NT2/D1 (cell line): Measurements from ENCODE around the gene SNTA1.
"Not testable (repeated sequence)": the region's sequence is repeated elsewhere in the genome, so short reads cannot be mapped to it uniquely, and the experiment has no call there.

Experiments used
- DNase-seq: peaks from one replicate; pipeline ENCODE4 v3.0.0-alpha.2; 2011; ENCODE audit warnings: low read depth, low spot score
- H3K27me3 ChIP-seq: 2 replicates; pipeline ENCODE4 v1.6.0; 2011; ENCODE audit warnings: mild to moderate bottlenecking; ENCODE audit not compliant: insufficient read length, insufficient read depth
- H3K36me3 ChIP-seq: 2 replicates; pipeline ENCODE4 v1.6.1; 2011; ENCODE audit warnings: mild to moderate bottlenecking, low read length, mixed read lengths; ENCODE audit not compliant: insufficient read depth, insufficient read length
- H3K4me1 ChIP-seq: 2 replicates; pipeline ENCODE4 v1.5.1; 2011; ENCODE audit not compliant: insufficient read depth, insufficient read length
- H3K4me3 ChIP-seq: 2 replicates; pipeline ENCODE4 v1.5.1; 2011; ENCODE audit warnings: low read depth; ENCODE audit not compliant: insufficient read length
- H3K9ac ChIP-seq: 2 replicates; pipeline ENCODE4 v1.6.0; 2011; ENCODE audit warnings: low read depth; ENCODE audit not compliant: insufficient read length
- H3K9me3 ChIP-seq: 2 replicates; pipeline ENCODE4 v1.5.1; 2011; ENCODE audit warnings: mild to moderate bottlenecking, low read length; ENCODE audit not compliant: insufficient read depth
- SUZ12 ChIP-seq: IDR thresholded peaks from 2 replicates; pipeline ENCODE4 v1.6.1; 2011; ENCODE audit not compliant: insufficient read length, insufficient read depth; ENCODE audit errors: extremely low read depth
- YY1 ChIP-seq: IDR thresholded peaks from 2 replicates; pipeline ENCODE4 v1.6.1; 2011; ENCODE audit not compliant: insufficient read length, insufficient read depth
- ZNF274 ChIP-seq: IDR thresholded peaks from 2 replicates; pipeline ENCODE4 v1.6.1; 2011; ENCODE audit warnings: mild to moderate bottlenecking, low read depth, low read length

SNTA1 gene

DNA sequence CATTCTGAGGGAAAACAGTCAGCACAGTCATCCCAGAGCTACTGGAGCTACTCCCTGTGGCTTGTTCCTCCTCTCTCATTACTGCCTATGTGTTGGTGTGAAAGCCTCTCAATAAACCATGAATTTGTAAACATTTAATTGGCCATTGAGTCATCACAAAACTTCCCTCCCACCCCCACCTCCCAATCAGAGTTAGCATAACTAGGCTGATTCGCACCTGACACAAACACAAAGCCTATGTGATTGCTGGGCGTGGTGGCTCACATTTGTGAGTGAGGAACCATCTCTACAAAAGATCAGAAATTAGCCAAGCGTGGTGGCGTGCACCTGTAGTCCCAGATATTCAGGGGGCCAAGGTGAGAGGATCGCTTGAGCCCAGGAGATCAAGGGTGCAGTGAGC, 17.1 kb upstream of the SNTA1 start:
- TF ChIP-seq ZNF274: no peak
- no peak for TF ChIP-seq SUZ12
- no peak for TF ChIP-seq YY1
- H3K9ac ChIP-seq: no peak overlapping the region
- no peak overlapping the region for H3K4me3 ChIP-seq
- peaks cover 2% of the 10 kb centered on the region for H3K4me1 ChIP-seq
- no peak for DNase-seq
- no peaks in the 10 kb centered on the region for H3K27me3 ChIP-seq
- H3K9me3 ChIP-seq: no peaks in the 10 kb centered on the region
- no peaks in the 10 kb centered on the region for H3K36me3 ChIP-seq

- no peaks in the 10 kb centered on the region for H3K36me3 ChIP-seq
- H3K9ac ChIP-seq: no peak overlapping the region
- no peaks in the 10 kb centered on the region for H3K9me3 ChIP-seq
- H3K27me3 ChIP-seq: no peaks in the 10 kb centered on the region
- no peaks in the 10 kb centered on the region for H3K4me1 ChIP-seq
- no peak for TF ChIP-seq YY1
- TF ChIP-seq SUZ12: no peak
- no peak for TF ChIP-seq ZNF274
- H3K4me3 ChIP-seq: no peak overlapping the region
- no peak for DNase-seq
Observed at GRCh38 chr20:33459599-33459998, 16.0 kb upstream of the SNTA1 start.

GRCh38 chr20:33456916-33457642, 13.5 kb upstream of the SNTA1 start:
- H3K4me3 ChIP-seq, H3K4me1 ChIP-seq: not testable (repeated sequence)
- peak; percentile 70 for DNase-seq

DNA sequence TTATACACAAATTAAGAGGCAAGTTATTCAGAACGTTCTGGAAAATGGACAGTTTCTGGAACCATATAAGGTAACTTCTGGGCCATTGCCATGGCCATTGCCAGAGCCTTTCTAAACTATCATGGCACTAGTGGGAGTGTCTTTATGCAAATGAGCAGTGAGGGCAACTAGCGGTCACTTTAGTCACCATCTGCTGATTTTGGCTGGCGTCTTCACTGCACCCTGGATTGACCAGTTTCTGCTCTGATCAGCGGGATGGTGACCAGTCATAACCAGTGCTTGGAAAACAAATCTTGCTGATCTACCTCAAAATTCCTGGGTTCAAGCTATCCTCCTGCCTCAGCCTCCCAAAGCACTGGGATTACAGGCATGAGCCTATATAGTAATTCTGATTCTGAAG, 7.3 kb upstream of the SNTA1 start:
- H3K9me3 ChIP-seq: no peaks in the 10 kb centered on the region
- no peak overlapping the region for H3K4me3 ChIP-seq
- no peak for TF ChIP-seq YY1
- no peak for TF ChIP-seq SUZ12
- no peak for TF ChIP-seq ZNF274
- no peaks in the 10 kb centered on the region for H3K27me3 ChIP-seq
- no peaks in the 10 kb centered on the region for H3K4me1 ChIP-seq
- no peak for DNase-seq
- no peaks in the 10 kb centered on the region for H3K36me3 ChIP-seq
- H3K9ac ChIP-seq: no peak overlapping the region

More at GRCh38 chr20:33456916-33457642, 13.5 kb upstream of the SNTA1 start:
- H3K9me3 ChIP-seq, H3K27me3 ChIP-seq, H3K36me3 ChIP-seq, H3K9ac ChIP-seq: not testable (repeated sequence)

GRCh38 chr20:33445881-33446625, 2.5 kb upstream of the SNTA1 start:
- TF ChIP-seq ZNF274 (no peak), YY1 (no peak), SUZ12 (no peak)
- peaks cover 7% of the 10 kb centered on the region for H3K4me1 ChIP-seq
- no peaks in the 10 kb centered on the region for H3K9me3 ChIP-seq
- H3K9ac ChIP-seq: no peak overlapping the region
- DNase-seq: no peak
- peaks cover 21% of the 10 kb centered on the region for H3K27me3 ChIP-seq
- H3K36me3 ChIP-seq: no peaks in the 10 kb centered on the region
- H3K4me3 ChIP-seq: no peak overlapping the region

GRCh38 chr20:33444797-33445560, 1.4 kb upstream of the SNTA1 start:
- H3K4me1 ChIP-seq: peaks cover 7% of the 10 kb centered on the region
- H3K9ac ChIP-seq: no peak overlapping the region
- no peak overlapping the region for H3K4me3 ChIP-seq
- H3K27me3 ChIP-seq: peaks cover 21% of the 10 kb centered on the region
- no peak for DNase-seq
- no peaks in the 10 kb centered on the region for H3K9me3 ChIP-seq
- no peaks in the 10 kb centered on the region for H3K36me3 ChIP-seq
- TF ChIP-seq ZNF274: no peak

DNA sequence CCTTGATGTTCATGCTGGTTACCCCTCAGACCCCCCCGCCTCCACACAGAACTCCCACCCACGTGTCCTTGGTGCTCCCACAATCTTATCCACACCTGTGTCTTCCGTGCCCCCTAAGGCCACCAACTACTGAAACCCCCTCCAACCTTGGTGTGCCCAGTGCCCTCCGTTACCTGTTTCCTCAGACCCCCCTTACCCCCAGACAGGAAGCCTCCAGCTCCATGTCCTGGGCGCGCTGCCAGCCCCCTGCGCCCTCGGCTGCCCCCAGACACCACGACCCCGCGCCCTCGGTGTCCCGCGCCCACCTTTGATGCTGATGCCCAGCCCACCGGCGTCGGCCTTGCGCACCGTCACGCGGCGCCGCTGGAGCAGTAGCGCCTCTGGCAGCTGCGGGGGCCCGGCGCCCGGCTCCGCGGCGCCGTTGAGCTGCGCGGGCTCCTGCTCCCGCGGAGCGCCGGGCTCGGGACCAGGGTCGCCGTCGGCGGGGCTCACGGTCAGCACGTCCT, 504 bp downstream of the SNTA1 start:
- DNase-seq: no peak
- Histone ChIP-seq H3K27me3 (peaks cover 21% of the 10 kb centered on the region), H3K9me3 (no peaks in the 10 kb centered on the region), H3K4me3 (peak overlapping the region; percentile 55), H3K9ac (peak overlapping the region; percentile 64), H3K4me1 (peaks cover 7% of the 10 kb centered on the region), H3K36me3 (no peaks in the 10 kb centered on the region)
- TF ChIP-seq YY1 (no peak), SUZ12 (no peak), ZNF274 (no peak)
